ENCODE data around the gene FOXA2.

Gene FOXA2

GRCh38 chr20:22532598-22532997 lies 51.8 kb downstream of the FOXA2 start:
- DNase-seq (ENCODE audit: extremely low spot score) = no peak
- ChIA-PET CTCF (interaction anchor here (1.0 kb wide), 1 partner anchor 25 kb away, joined by 3 read pairs; no protein-coding TSS in a partner anchor), POLR2A (no interaction called here)
- TF ChIP-seq CTCF (IDR thresholded peaks at IDR 0.05; ENCODE audit: control extremely low read depth, extremely low read depth, low read depth, missing control alignments) = no peak

DNA sequence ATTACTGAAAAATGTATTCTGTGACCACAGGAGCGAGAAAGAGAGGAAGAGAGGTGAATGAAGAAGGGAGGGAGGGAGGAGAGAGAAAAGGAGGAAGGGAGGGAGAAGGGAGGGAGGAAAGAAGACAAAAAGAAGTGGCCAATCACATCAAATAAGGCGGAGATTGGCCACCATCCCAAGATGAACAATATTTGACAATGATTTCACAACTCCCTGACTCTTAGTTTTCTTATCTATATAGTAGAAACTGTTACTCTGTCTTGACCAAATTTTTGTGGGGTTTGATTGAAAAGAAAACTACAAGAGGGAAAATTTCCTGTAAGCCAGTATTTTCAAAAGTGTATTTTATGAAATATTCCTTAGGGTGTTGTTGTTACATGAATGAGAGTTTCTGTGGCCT lies 52.6 kb downstream of the FOXA2 start:
- ChIA-PET CTCF (no interaction called here), POLR2A (no interaction called here)

DNA sequence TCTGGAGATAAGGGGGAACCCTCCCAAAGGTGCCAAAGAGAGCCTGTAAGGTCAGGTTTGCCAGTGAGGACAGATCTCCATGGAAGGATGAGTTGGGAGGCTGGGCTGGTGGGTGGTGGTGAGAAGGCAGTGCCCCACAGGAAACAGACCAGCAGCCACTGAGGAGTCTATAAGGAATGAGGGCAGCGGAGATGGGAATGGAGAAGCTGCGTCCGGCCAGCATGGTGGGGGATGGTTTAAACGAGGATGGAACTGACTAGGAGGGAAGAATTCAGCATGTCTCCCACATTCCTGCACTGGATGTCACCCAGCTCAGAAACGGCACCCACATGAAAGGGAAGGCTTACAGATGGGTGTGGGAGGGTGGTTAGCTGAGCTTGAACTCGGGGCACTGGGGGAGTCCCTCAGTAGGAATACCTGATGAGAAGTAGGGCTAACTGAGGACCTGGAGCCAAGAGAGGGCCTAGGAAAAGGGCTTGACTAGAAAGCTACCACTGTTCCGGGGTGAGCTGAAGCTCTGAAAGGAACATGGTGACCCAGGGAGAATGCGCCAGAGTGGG lies 53.2 kb downstream of the FOXA2 start:
- TF ChIP-seq CTCF (IDR thresholded peaks at IDR 0.05; ENCODE audit: control extremely low read depth, extremely low read depth, low read depth, missing control alignments) = no peak
- no peak for DNase-seq (ENCODE audit: extremely low spot score)
- CTCF ChIA-PET = no interaction called here
- POLR2A ChIA-PET = no interaction called here

More for the DNA sequence above, 52.6 kb downstream of the FOXA2 start:
- no peak for TF ChIP-seq CTCF (IDR thresholded peaks at IDR 0.05; ENCODE audit: control extremely low read depth, extremely low read depth, low read depth, missing control alignments)
- no peak for DNase-seq (ENCODE audit: extremely low spot score)

Measured in GM10248 (cell line).